Naive thymus-derived CD8-positive, alpha-beta T cell (primary cell): ENCODE results near the gene MTREX. TPM values are rescaled to one million over a fixed set of nuclear protein-coding genes. Genes with fewer than 3 reads are reported as not detected.

ENCODE experiments used
- ATAC-seq, 2 donors: fragments of 150-1000 bp; cut with Tn5 transposase in 1 of 2; sonication (Bioruptor Pico), chemical (Tn5 transposase) in 1 of 2; 1 replicate in 1 of 2; 2 replicates in 1 of 2; pipeline ENCODE4 v1.10.0; 2021; ENCODE audit warnings: mild to moderate bottlenecking in 2 of 2, moderate library complexity in 2 of 2
- POLR2A ChIA-PET: fragments of 350-600 bp; sonication (Branson Sonifier 250); formaldehyde crosslinking; loops from one replicate; lab custom pipeline; 2021; ENCODE audit warnings: antibody characterized with exemption; lab: Charles Lee
- DNase-seq, 10 donors: peaks; one replicate each; pipeline versions ENCODE4 v3.0.0 to v3.0.0-alpha.2; 2020 to 2022
- H3K27ac Mint-ChIP-seq, 10 donors: one replicate each; pipeline ENCODE4 v1.8.0; 2020 to 2022; ENCODE audit warnings: mild to moderate bottlenecking in 10 of 10, mixed read lengths in 10 of 10, moderate library complexity in 4 of 10, inconsistent platforms in 1 of 10
- H3K27me3 Mint-ChIP-seq, 5 donors: one replicate each; pipeline ENCODE4 v1.8.0; 2021 to 2022; ENCODE audit warnings: mixed read lengths in 5 of 5
- H3K36me3 Mint-ChIP-seq, 3 donors: one replicate each; pipeline ENCODE4 v1.8.0; 2020 to 2022; ENCODE audit warnings: mixed read lengths in 3 of 3, mild to moderate bottlenecking in 2 of 3, inconsistent platforms in 1 of 3
- H3K4me1 Mint-ChIP-seq, 4 donors: one replicate each; pipeline ENCODE4 v1.8.0; 2021 to 2022; ENCODE audit warnings: mixed read lengths in 4 of 4
- H3K4me3 Mint-ChIP-seq, 10 donors: one replicate each; pipeline ENCODE4 v1.8.0; 2020 to 2022; ENCODE audit warnings: mild to moderate bottlenecking in 10 of 10, mixed read lengths in 10 of 10, moderate library complexity in 6 of 10, inconsistent platforms in 1 of 10
- H3K9me3 Mint-ChIP-seq, 9 donors: one replicate each; pipeline ENCODE4 v1.8.0; 2020 to 2022; ENCODE audit warnings: mixed read lengths in 9 of 9, mild to moderate bottlenecking in 3 of 9, inconsistent platforms in 1 of 9, moderate library complexity in 1 of 9
- polyA plus RNA-seq, 3 donors: library from polyadenylated mRNA; unstranded; fragments of 300-500 nt; fragmentation: Illumina TruSeq; gene quantifications; one replicate each; pipeline ENCODE4 v1.2.3, GENCODE V29; 2021
- total RNA-seq, 8 experiments: library from RNA in 2 of 8; stranded (reverse) in 2 of 8; gene quantifications; one replicate each; pipeline ENCODE4 v1.2.3 and lab custom pipeline; 2021 to 2026

The MTREX gene
- total and polyA plus RNA-seq, 5 experiments from 2014 or later = 24.3 to 79.9 (median 35.8) TPM

DNA sequence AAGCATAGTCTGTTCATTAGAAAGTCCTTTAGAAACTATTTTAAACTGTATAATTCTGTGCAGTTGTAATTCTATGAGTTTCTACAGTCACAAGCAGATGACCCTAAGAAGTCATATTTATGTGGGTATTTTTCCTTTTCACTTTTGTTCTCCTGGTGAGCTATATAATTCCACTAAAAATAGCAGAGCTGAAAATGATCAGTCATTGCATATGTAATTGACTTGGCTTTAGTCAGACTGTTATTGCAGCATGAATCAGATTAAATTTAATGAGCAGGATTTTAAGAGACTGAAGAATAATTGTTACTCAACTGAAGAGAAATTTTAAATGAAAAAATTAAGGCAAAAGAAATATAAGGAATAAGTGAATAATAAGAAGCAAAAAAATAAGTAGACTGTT, 108.5 kb downstream of the MTREX start:
- Mint-ChIP-seq H3K4me1 (peaks cover 6 to 19% (median 17%) of the 10 kb centered on the region in 4 donors), H3K36me3 (peaks cover 0 to 73% (median 14%) of the 10 kb centered on the region in 3 donors), H3K27me3 (no peaks in the 10 kb centered on the region), H3K27ac (peak overlapping the region in 4 of 10 donors; percentile 7 to 24 (median 14)), H3K9me3 (no peaks in the 10 kb centered on the region), H3K4me3 (no peak overlapping the region)
- DNase-seq (no peak), ATAC-seq (no peak)
- POLR2A ChIA-PET = no interaction called here

DNA sequence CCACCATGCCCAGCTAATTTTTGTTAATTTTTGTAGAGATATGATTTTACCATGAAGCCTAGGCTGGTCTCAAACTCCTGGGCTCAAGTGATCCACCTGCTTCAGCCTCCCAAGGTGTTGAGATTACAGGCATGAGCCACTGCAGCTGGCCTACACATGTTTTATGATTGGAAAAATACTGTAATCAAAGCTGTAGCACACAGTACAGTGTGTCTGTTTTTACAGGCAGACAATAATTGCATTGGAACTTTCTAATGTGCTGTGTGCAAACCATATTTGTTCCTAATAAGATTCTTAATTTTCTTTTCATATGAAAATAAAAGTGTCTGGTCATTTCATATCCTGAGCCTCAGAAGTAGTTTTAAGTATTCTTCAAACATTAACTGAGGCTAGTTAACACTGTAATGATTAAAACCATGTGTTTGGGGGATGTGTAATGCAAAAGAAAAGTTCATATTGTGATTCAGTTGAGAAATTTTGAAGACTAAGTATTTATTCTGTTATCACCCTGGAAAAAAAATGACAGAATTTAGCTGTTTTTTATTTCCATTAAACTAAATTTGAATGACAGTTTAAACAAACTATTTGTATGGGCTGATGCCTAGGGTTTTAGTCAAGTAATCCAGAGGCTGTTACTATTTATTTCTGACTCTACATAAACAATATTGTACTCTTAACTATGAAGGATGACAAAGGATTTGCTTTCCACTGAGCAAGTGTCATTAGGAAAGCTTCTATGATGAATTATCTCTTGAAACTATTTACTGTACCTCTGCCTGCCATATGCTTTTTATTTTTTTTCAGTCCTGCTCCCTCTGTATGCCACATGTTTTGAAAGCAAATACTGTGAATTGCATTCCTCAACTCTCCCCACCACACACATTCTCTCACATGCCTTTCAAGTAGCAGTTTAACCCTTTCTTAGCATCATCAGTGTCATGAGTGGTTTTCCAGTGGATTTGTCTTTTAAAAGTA, 111.5 kb downstream of the MTREX start:
- DNase-seq (no peak), ATAC-seq (no peak)
- Mint-ChIP-seq H3K27ac (peak overlapping the region in 5 of 10 donors; percentile 4 to 73 (median 29)), H3K4me3 (no peak overlapping the region), H3K4me1 (peaks cover 2 to 16% (median 8%) of the 10 kb centered on the region in 4 donors), H3K27me3 (no peaks in the 10 kb centered on the region), H3K9me3 (no peaks in the 10 kb centered on the region), H3K36me3 (peaks cover 13 to 79% (median 29%) of the 10 kb centered on the region in 3 donors)
- POLR2A ChIA-PET = no interaction called here

DNA sequence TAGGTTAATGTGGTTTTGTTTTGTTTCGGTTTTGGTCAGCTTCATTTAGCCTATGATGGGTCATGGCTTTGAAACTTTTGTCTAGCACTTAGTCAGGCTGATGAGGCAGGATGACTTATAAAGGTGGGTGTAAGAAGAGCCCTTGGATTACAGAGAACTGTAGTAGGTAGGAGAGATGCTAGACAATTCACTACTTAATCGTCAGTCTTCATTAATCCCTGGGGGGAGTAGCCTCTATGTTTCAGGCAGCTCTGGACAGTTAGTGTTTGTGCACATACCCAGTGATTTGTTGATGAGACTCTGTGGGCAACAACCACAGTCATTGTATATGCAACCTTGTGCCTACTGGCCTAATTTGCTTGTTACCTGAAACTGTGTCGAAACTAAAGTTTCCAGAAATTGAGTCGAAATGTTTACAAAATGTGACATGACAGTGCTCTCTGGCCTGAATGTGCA, 113.3 kb downstream of the MTREX start:
- Mint-ChIP-seq H3K4me3 (no peak overlapping the region), H3K27me3 (no peaks in the 10 kb centered on the region), H3K9me3 (no peaks in the 10 kb centered on the region), H3K4me1 (peaks cover 2 to 16% (median 8%) of the 10 kb centered on the region in 4 donors), H3K27ac (peak overlapping the region in 5 of 10 donors; percentile 12 to 73 (median 58)), H3K36me3 (peaks cover 13 to 79% (median 41%) of the 10 kb centered on the region in 3 donors)
- POLR2A ChIA-PET = no interaction called here
- ATAC-seq = no peak
- DNase-seq = no peak

DNA sequence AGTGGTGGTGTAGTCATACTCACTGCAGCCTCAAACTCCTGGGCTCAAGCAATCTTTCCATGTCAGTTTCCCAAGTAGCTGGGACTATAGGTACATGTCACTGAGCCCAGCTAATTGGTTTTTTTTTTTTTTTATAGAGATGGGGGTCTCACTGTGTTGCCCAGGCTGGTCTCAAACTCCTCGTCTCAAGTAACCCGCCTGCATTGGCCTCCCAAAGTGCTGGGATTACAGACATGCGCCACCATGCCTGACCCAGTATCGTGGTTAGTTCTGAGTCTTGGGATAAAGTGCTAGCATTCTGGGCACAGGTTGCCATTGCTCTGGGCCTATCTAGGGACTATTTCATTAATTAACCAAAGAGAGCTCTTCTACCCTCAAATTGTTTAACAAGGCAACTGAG, 118.7 kb downstream of the MTREX start:
- ATAC-seq (no peak), DNase-seq (no peak)
- no peak overlapping the region for H3K4me3 Mint-ChIP-seq
- H3K4me1 Mint-ChIP-seq = peaks cover 0 to under 1% (median 0%) of the 10 kb centered on the region in 4 donors
- POLR2A ChIA-PET = no interaction called here
- H3K36me3 Mint-ChIP-seq = peaks cover 41 to 92% (median 86%) of the 10 kb centered on the region in 3 donors
- H3K9me3 Mint-ChIP-seq = peaks cover 0 to 21% (median 16%) of the 10 kb centered on the region in 9 donors
- H3K27ac Mint-ChIP-seq = no peak overlapping the region
- no peaks in the 10 kb centered on the region for H3K27me3 Mint-ChIP-seq

DNA sequence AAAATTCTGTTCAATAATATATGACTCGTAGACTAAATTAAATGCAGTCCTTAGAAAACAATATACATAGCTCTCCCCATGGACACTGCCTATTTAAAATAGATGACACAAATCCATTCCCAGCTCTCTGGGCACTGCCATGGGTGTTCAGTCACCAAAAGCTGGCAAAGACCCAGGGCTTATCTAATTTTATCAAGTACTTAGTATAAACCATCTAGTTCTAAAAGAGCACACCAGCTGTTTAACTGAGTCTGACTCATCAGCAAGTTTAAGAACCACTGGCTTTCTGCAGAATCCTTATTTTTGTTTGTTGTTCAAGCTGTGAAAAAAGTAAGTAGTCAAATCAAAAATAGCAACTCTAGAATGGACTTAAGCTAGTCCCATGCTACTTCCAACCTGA, 119.4 kb downstream of the MTREX start:
- peaks cover 0 to 28% (median 21%) of the 10 kb centered on the region in 9 donors for H3K9me3 Mint-ChIP-seq
- H3K4me3 Mint-ChIP-seq = no peak overlapping the region
- DNase-seq (no peak), ATAC-seq (no peak)
- H3K4me1 Mint-ChIP-seq = no peaks in the 10 kb centered on the region
- POLR2A ChIA-PET = interaction anchor here (0.7 kb wide), 1 partner anchor 97 kb away, joined by 3 read pairs; no protein-coding TSS in a partner anchor
- H3K36me3 Mint-ChIP-seq = peaks cover 42 to 92% (median 92%) of the 10 kb centered on the region in 3 donors
- no peaks in the 10 kb centered on the region for H3K27me3 Mint-ChIP-seq
- peak overlapping the region in 1 of 10 donors; percentile 70 for H3K27ac Mint-ChIP-seq

DNA sequence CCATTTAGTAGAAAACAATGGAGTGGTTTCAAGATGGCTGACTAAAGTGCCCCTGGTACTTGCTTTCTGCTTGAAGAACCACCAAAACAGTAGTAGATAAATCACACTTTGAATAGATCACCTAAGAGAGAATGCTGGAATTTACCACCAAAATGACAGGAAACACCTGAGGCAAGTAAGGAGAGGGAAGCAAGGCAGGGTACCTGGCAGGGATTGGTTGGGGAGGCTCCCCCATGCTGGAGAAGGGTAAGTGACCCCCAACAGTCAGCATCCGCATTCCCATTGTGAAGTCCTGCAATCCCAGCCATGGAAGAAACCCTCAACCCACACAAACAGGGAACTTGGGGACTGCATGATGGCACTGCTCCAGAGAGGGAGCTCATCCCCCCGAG, 121.4 kb downstream of the MTREX start:
- Mint-ChIP-seq H3K27ac (peak overlapping the region in 1 of 10 donors; percentile 11), H3K4me1 (no peaks in the 10 kb centered on the region), H3K4me3 (peak overlapping the region in 1 of 10 donors; percentile 10), H3K27me3 (no peaks in the 10 kb centered on the region), H3K36me3 (peaks cover 39 to 85% (median 83%) of the 10 kb centered on the region in 3 donors), H3K9me3 (peaks cover under 1 to 42% (median 36%) of the 10 kb centered on the region in 9 donors)
- no peak for ATAC-seq
- POLR2A ChIA-PET = no interaction called here
- no peak for DNase-seq

DNA sequence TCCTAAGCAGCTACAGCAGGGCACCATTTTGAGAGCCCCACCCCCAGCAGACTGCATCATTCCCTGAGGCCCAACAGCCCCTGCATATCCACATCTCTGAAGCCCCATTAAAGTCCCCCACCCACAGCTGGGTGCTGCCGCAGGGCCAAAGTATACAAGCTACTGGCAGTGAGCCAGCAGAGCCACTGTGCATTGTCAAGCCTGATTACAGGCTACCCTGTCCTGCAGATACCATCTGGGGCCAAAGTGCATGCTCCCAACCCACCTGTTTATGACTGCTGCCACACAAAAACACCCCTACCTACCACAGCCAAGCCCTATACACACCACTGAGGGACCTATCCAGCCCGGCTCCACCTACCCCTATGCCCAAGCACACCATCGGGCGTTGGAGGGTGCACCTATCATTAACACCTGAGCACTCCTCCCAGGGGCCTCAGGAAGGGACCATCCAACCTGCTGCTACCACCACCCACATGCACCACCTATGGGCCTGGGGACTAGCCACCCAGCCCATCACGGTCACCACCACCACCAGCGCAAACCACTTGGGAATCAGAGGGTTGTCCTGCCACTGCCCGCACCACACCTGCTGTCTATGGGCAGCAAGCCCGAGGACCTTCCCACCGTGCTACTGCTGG, 121.9 kb downstream of the MTREX start:
- POLR2A ChIA-PET = no interaction called here
- Mint-ChIP-seq H3K4me3 (peak overlapping the region in 1 of 10 donors; percentile 10), H3K27ac (peak overlapping the region in 2 of 10 donors; percentile 34 to 75), H3K9me3 (peaks cover 5 to 47% (median 41%) of the 10 kb centered on the region in 9 donors), H3K27me3 (no peaks in the 10 kb centered on the region), H3K4me1 (peaks cover 0 to under 1% (median 0%) of the 10 kb centered on the region in 4 donors), H3K36me3 (peaks cover 44 to 86% (median 84%) of the 10 kb centered on the region in 3 donors)
- ATAC-seq (no peak), DNase-seq (no peak)

DNA sequence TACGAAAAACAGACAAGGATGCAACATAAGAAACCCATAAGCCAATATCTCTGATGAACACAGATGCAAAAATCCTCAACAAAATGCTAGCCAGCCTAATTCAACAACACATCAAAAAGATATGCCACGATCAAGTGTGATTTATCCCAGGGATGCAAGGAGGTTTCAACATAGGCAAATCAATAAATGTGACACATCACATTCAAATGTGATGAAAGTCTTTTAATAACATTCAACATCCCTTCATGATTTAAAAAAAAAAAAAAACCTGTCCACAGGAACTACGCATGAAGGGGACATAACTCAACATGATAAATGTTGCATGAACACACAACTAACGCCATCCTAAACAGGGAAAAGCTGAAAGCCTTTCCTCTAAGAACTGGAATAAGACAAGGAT, 124.8 kb downstream of the MTREX start:
- DNase-seq (no peak), ATAC-seq (no peak)
- POLR2A ChIA-PET = no interaction called here
- Mint-ChIP-seq H3K36me3 (peaks cover 62 to 82% (median 78%) of the 10 kb centered on the region in 3 donors), H3K4me3 (peak overlapping the region in 1 of 10 donors; percentile 32), H3K27ac (no peak overlapping the region), H3K27me3 (no peaks in the 10 kb centered on the region), H3K4me1 (peaks cover 0 to 2% (median 0%) of the 10 kb centered on the region in 4 donors), H3K9me3 (peaks cover 15 to 66% (median 52%) of the 10 kb centered on the region in 9 donors)

DNA sequence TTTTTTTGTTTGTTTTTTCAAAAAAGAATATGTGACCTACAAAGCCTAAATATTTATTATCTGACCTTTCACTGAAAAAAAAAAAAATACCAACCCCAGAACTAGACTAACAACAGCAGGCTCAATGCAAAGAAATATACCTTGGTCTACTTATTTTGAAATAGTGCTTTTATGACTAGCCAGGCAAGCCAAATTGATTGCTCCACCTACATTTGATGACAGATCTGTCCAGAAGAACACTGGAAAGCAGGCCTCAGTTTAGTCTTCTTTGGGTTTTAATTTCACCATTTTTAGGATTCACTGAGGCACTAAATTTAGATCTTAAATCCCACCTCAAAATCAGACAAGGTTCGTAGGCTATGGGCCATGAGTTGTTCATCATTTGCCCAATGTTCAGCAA, 129.7 kb downstream of the MTREX start:
- Mint-ChIP-seq H3K9me3 (peaks cover 6 to 37% (median 28%) of the 10 kb centered on the region in 9 donors), H3K4me1 (peaks cover 7 to 22% (median 21%) of the 10 kb centered on the region in 4 donors), H3K4me3 (no peak overlapping the region), H3K27ac (peak overlapping the region in 7 of 10 donors; percentile 2 to 57 (median 29)), H3K36me3 (peaks cover 30 to 56% (median 36%) of the 10 kb centered on the region in 3 donors), H3K27me3 (no peaks in the 10 kb centered on the region)
- DNase-seq (no peak), ATAC-seq (no peak)
- POLR2A ChIA-PET = no interaction called here

DNA sequence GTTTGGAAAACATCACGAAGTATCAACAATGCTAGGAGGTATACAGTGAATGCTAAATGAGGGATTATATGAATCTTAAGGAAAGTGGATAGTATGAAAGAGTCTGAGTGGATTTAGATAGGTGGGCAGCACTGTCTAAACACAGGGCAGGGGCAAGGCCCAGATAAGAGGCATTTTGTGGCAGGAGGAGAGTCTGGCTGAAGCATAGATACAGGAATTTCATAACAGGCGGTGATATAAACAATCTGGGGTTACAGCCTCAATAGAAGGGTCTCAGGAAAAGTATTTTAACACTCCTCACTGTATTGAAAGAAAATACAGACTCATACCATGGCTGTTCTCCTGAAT, 130.0 kb downstream of the MTREX start:
- ATAC-seq = no peak
- Mint-ChIP-seq H3K27ac (peak overlapping the region in 6 of 10 donors; percentile 2 to 57 (median 21)), H3K4me3 (no peak overlapping the region), H3K4me1 (peaks cover 9 to 24% (median 22%) of the 10 kb centered on the region in 4 donors), H3K27me3 (no peaks in the 10 kb centered on the region), H3K36me3 (peaks cover 26 to 52% (median 32%) of the 10 kb centered on the region in 3 donors), H3K9me3 (peaks cover 3 to 33% (median 24%) of the 10 kb centered on the region in 9 donors)
- POLR2A ChIA-PET = no interaction called here
- no peak for DNase-seq

DNA sequence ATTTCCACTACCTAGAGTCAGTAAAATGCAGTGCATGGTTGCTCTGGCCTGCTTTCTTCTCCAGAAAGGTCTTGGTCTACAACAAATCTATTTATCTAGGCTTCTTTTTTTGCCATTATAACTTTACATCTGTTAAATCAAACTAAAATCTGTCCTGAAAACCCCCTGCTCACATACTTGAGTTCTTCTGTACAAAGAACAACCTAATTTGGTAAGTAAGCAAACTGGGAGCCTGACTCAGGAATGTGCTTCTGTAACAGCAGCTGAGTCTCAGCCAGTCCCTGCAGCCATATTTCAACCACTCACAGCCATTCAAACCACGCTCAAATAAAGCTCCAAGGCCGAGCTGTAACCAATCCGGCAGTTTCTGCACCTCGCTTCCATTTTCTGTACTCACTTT, 131.2 kb downstream of the MTREX start:
- Mint-ChIP-seq H3K36me3 (peaks cover 25 to 50% (median 29%) of the 10 kb centered on the region in 3 donors), H3K4me1 (peaks cover 9 to 24% (median 22%) of the 10 kb centered on the region in 4 donors), H3K27ac (peak overlapping the region in 8 of 10 donors; percentile 18 to 83 (median 60)), H3K27me3 (no peaks in the 10 kb centered on the region), H3K4me3 (no peak overlapping the region), H3K9me3 (peaks cover 3 to 25% (median 22%) of the 10 kb centered on the region in 9 donors)
- POLR2A ChIA-PET = no interaction called here
- ATAC-seq (no peak), DNase-seq (no peak)

DNA sequence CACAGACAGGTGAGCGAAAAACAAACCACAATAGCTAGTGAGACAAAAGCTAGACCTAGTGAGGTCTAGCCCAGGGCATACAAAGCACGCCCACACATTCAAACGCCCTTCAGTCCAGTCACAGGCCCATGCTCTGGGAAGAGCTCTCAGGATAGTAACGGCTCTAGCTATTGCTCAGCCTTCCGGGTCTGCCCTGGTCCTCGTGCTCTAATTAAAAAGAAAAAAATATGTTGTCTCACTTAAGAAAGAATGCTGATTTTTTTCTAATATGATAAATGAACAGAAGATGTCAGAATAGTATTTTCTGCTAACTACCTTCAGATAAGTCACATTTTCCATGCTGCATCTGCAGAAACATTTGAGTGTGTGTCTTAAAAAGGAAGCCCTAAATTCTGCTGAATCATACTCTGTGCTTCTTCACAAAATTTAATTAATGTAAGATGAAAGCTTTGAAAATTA, 132.4 kb downstream of the MTREX start:
- peaks cover 13 to 40% (median 17%) of the 10 kb centered on the region in 3 donors for H3K36me3 Mint-ChIP-seq
- POLR2A ChIA-PET = interaction anchor here (1.0 kb wide), 1 partner anchor 210 kb away, joined by 3 read pairs; no protein-coding TSS in a partner anchor
- H3K9me3 Mint-ChIP-seq = peaks cover under 1 to 13% (median 9%) of the 10 kb centered on the region in 9 donors
- peak overlapping the region in 8 of 10 donors; percentile 18 to 83 (median 44) for H3K27ac Mint-ChIP-seq
- ATAC-seq (no peak), DNase-seq (no peak)
- H3K4me3 Mint-ChIP-seq = no peak overlapping the region
- H3K27me3 Mint-ChIP-seq = no peaks in the 10 kb centered on the region
- peaks cover 9 to 26% (median 22%) of the 10 kb centered on the region in 4 donors for H3K4me1 Mint-ChIP-seq
